SK-N-SH treated with all-trans-retinoic acid at 6 μM for 48 hours (cell line): ENCODE data around the gene ADPRHL1.

Source experiments
- ATAC-seq: fragments of 200-7000 bp; cut with Tn5 transposase; 3 replicates; pipeline ENCODE4 v1.9.1; 2020; ENCODE audit warnings: mild to moderate bottlenecking, moderate library complexity
- ARNTL ChIP-seq: fragments of 450-650 bp; formaldehyde crosslinking; IDR thresholded peaks from 2 replicates; pipeline ENCODE4 v1.5.0; 2020; ENCODE audit warnings: low read depth, mild to moderate bottlenecking, moderate library complexity, borderline replicate concordance
- BACH2 ChIP-seq: fragments of 250-450 bp; sonication (Bioruptor Pico); IDR thresholded peaks from 2 replicates; pipeline ENCODE4 v1.9.0; 2021; ENCODE audit warnings: mild to moderate bottlenecking, borderline replicate concordance
- CSDC2 ChIP-seq: fragments of 250-450 bp; sonication (Bioruptor Pico); IDR thresholded peaks from 2 replicates; pipeline ENCODE4 v1.5.0; 2020; ENCODE audit warnings: mild to moderate bottlenecking, moderate library complexity
- ESRRG ChIP-seq: fragments of 250-450 bp; sonication (Bioruptor Pico); IDR thresholded peaks from 2 replicates; pipeline ENCODE4 v1.6.1; 2021; ENCODE audit warnings: mild to moderate bottlenecking
- GLIS3 ChIP-seq: fragments of 250-450 bp; sonication (Bioruptor Pico); IDR thresholded peaks from 2 replicates; pipeline ENCODE4 v1.5.0; 2020; ENCODE audit warnings: mild to moderate bottlenecking, moderate library complexity
- ISL1 ChIP-seq: fragments of 250-450 bp; sonication (Bioruptor Pico); IDR thresholded peaks from 2 replicates; pipeline ENCODE4 v2.1.2; 2022; ENCODE audit warnings: mild to moderate bottlenecking, moderate library complexity
- PATZ1 ChIP-seq: fragments of 250-450 bp; sonication (Bioruptor Pico); IDR thresholded peaks from 2 replicates; pipeline ENCODE4 v1.8.0; 2020; ENCODE audit warnings: mild to moderate bottlenecking, moderate library complexity, borderline replicate concordance
- POU6F1 ChIP-seq: fragments of 250-450 bp; sonication (Bioruptor Pico); IDR thresholded peaks from 2 replicates; pipeline ENCODE4 v1.8.0; 2021; ENCODE audit warnings: low read depth, mild to moderate bottlenecking, moderate library complexity, borderline replicate concordance
- SNAI2 ChIP-seq: fragments of 250-450 bp; sonication (Bioruptor Pico); IDR thresholded peaks from 2 replicates; pipeline ENCODE4 v1.5.0; 2020; ENCODE audit warnings: mild to moderate bottlenecking, moderate library complexity
- TCF4 ChIP-seq: fragments of 250-450 bp; sonication (Bioruptor Pico); IDR thresholded peaks from 2 replicates; pipeline ENCODE4 v1.8.0; 2021; ENCODE audit warnings: mild to moderate bottlenecking, moderate library complexity, borderline replicate concordance
- TOX ChIP-seq: fragments of 250-450 bp; sonication (Bioruptor Pico); IDR thresholded peaks from 2 replicates; pipeline ENCODE4 v1.8.0; 2021; ENCODE audit warnings: mild to moderate bottlenecking, moderate library complexity, borderline replicate concordance
- TSHZ2 ChIP-seq: fragments of 250-450 bp; sonication (Bioruptor Pico); IDR thresholded peaks from 2 replicates; pipeline ENCODE4 v1.5.0; 2020; ENCODE audit warnings: mild to moderate bottlenecking, moderate library complexity
- ZC3H10 ChIP-seq: fragments of 250-450 bp; sonication (Bioruptor Pico); IDR thresholded peaks from 2 replicates; pipeline ENCODE4 v1.5.1; 2021; ENCODE audit warnings: mild to moderate bottlenecking, moderate library complexity
- ZFP3 ChIP-seq: fragments of 250-450 bp; sonication (Bioruptor Pico); IDR thresholded peaks from 2 replicates; pipeline ENCODE4 v1.5.0; 2020; ENCODE audit warnings: mild to moderate bottlenecking, moderate library complexity
- ZNF8 ChIP-seq: fragments of 450-650 bp; formaldehyde crosslinking; IDR thresholded peaks from 2 replicates; pipeline ENCODE4 v1.5.0; 2020; ENCODE audit warnings: mild to moderate bottlenecking, moderate library complexity
- TF ChIP-seq, protein P1 (sequence below): fragments of 250-450 bp; sonication (Bioruptor Pico); IDR thresholded peaks from 2 replicates; pipeline ENCODE4 v1.5.1; 2021; ENCODE audit warnings: mild to moderate bottlenecking, moderate library complexity

ADPRHL1 gene

DNA sequence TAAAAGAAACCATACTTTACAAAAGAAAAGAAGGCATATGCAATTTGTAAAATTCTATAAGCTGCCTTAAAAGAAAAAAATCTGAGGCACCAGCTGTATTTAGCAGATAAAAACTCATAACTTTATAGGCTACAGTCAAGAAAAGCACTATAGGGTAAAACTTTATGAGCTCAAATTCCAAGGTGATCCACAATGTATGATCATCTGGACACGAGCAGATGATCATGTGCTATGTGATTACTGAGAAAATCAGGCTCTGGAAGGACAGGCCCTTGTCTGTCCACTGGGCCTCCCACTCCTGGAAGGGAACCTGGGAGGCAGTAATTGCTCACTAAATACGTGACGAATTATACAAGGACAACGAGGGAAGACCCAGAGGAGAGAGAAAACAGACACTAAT is 96.7 kb downstream of the ADPRHL1 start:
- no peak for ATAC-seq
- TF ChIP-seq ESRRG (CRISPR knock-in tag), result no peak
- TF ChIP-seq TCF4 (CRISPR knock-in tag), result no peak
- no peak for TF ChIP-seq TOX (CRISPR knock-in tag)
- TF ChIP-seq, protein P1, sequence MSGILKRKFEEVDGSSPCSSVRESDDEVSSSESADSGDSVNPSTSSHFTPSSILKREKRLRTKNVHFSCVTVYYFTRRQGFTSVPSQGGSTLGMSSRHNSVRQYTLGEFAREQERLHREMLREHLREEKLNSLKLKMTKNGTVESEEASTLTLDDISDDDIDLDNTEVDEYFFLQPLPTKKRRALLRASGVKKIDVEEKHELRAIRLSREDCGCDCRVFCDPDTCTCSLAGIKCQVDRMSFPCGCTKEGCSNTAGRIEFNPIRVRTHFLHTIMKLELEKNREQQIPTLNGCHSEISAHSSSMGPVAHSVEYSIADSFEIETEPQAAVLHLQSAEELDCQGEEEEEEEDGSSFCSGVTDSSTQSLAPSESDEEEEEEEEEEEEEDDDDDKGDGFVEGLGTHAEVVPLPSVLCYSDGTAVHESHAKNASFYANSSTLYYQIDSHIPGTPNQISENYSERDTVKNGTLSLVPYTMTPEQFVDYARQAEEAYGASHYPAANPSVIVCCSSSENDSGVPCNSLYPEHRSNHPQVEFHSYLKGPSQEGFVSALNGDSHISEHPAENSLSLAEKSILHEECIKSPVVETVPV (CRISPR knock-in tag), result no peak
- no peak for TF ChIP-seq ISL1 (CRISPR knock-in tag)
- no peak for TF ChIP-seq PATZ1 (CRISPR knock-in tag)
- TF ChIP-seq ZNF8 (CRISPR knock-in tag), result no peak
- no peak for TF ChIP-seq ZFP3 (CRISPR knock-in tag)
- no peak for TF ChIP-seq CSDC2 (CRISPR knock-in tag)
- TF ChIP-seq, all 23 proteins: peak for 0

GRCh38 chr13:113355621-113356020 is 97.7 kb downstream of the ADPRHL1 start:
- no peak for ATAC-seq
- TF ChIP-seq ZC3H10, result no peak
- no peak for TF ChIP-seq SNAI2 (CRISPR knock-in tag)
- no peak for TF ChIP-seq TSHZ2 (CRISPR knock-in tag)
- TF ChIP-seq BACH2 (CRISPR knock-in tag), result no peak
- no peak for TF ChIP-seq GLIS3 (CRISPR knock-in tag)
- TF ChIP-seq CSDC2 (CRISPR knock-in tag), result no peak

DNA sequence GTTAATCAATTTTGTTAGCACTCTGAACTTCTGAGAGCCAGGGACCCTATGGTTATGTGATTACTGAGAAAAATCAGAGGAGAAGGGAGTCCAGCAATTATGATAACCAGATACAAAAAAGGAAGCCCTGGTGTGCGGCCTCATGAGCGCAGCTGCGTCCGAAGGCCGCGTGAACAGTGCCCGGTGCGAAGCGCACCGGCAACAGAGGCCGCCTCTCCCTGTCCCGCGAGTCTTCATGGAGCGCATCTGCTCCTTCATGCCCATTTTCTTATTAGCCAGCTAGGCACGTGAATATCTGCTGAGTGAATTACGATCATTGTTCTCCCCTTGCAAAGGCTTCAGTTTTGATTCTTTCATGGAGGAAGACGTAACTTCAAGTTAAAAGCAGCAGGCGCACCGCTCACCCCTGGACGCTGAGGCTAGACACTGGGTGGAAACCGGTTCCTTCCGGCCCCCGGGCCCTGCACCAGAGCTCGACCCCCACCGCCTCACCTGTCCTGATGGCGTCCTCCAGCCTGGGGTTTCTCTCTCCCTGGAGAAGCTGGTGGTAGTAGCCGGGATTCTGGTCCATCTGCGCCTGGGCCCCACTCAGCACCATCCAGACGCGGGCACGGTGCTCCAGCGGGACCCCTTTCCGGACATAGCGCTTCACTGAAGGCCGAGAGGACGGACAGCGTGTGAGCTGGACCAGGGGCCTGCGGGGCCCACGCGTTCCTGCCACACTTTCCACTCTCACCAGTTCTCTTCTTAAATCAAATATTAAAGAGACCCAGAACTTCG is 98.3 kb downstream of the ADPRHL1 start:
- no peak for ATAC-seq
- TF ChIP-seq ARNTL (CRISPR knock-in tag), result no peak
- TF ChIP-seq ESRRG (CRISPR knock-in tag), result no peak
- no peak for TF ChIP-seq PATZ1 (CRISPR knock-in tag)
- TF ChIP-seq TSHZ2 (CRISPR knock-in tag), result no peak
- no peak for TF ChIP-seq GLIS3 (CRISPR knock-in tag)
- no peak for TF ChIP-seq CSDC2 (CRISPR knock-in tag)
- TF ChIP-seq ISL1 (CRISPR knock-in tag), result no peak
- TF ChIP-seq POU6F1, result no peak
- no peak for TF ChIP-seq TOX (CRISPR knock-in tag)
- no peak for TF ChIP-seq SNAI2 (CRISPR knock-in tag)
- no peak for TF ChIP-seq ZC3H10
